ENCODE results near the gene PRPF6. TPM values are rescaled to one million over a fixed set of nuclear protein-coding genes. Genes with fewer than 3 reads are reported as not detected.
"Not testable (repeated sequence)": the region's sequence is repeated elsewhere in the genome, so short reads cannot be mapped to it uniquely, and the experiment has no call there.

Gene PRPF6
- total RNA-seq, 1 donor from 2014 or later = 71.9 TPM

GRCh38 chr20:63968136-63968927 lies 12.6 kb upstream of the PRPF6 start:
- H3K4me1 Mint-ChIP-seq (ENCODE audit: unreplicated experiment) = peaks cover 8% of the 10 kb centered on the region
- DNase-seq (ENCODE audit: extremely low spot score, unreplicated experiment) = no peak
- H3K27me3 Mint-ChIP-seq (ENCODE audit: unreplicated experiment) = no peaks in the 10 kb centered on the region
- H3K27ac Mint-ChIP-seq (ENCODE audit: unreplicated experiment) = peak overlapping the region; percentile 74
- H3K36me3 Mint-ChIP-seq (ENCODE audit: unreplicated experiment) = peaks cover 2% of the 10 kb centered on the region
- peak overlapping the region; percentile 78 for H3K4me3 Mint-ChIP-seq (ENCODE audit: unreplicated experiment)
- no peaks in the 10 kb centered on the region for H3K9me3 Mint-ChIP-seq (ENCODE audit: unreplicated experiment)
- no peak for TF ChIP-seq CTCF (IDR thresholded peaks at IDR 0.05)

- Mint-ChIP-seq H3K27me3 (ENCODE audit: unreplicated experiment) (no peaks in the 10 kb centered on the region), H3K4me1 (ENCODE audit: unreplicated experiment) (peaks cover 15% of the 10 kb centered on the region), H3K36me3 (ENCODE audit: unreplicated experiment) (peaks cover 2% of the 10 kb centered on the region), H3K9me3 (ENCODE audit: unreplicated experiment) (no peaks in the 10 kb centered on the region), H3K27ac (ENCODE audit: unreplicated experiment) (peak overlapping the region; percentile 74), H3K4me3 (ENCODE audit: unreplicated experiment) (peak overlapping the region; percentile 78)
- TF ChIP-seq CTCF (IDR thresholded peaks at IDR 0.05) = no peak
- no peak for DNase-seq (ENCODE audit: extremely low spot score, unreplicated experiment)
Observed at GRCh38 chr20:63968928-63969760, 11.8 kb upstream of the PRPF6 start.

GRCh38 chr20:63969838-63970713 lies 10.9 kb upstream of the PRPF6 start, which contains the start of gene ZNF512B:
Gene ZNF512B, minus strand, starts transcription at chr20:63969930. Its CDS starts 1,980 bp downstream, at chr20:63967950.
- peak; percentile 88 for DNase-seq (ENCODE audit: extremely low spot score, unreplicated experiment)
- peak within 1 kb of the TSS; percentile 74 for H3K27ac Mint-ChIP-seq (ENCODE audit: unreplicated experiment)
- H3K4me1 Mint-ChIP-seq (ENCODE audit: unreplicated experiment) = peaks cover 22% of the 10 kb centered on the region
- no peak for TF ChIP-seq CTCF (IDR thresholded peaks at IDR 0.05)
- H3K36me3 Mint-ChIP-seq (ENCODE audit: unreplicated experiment) = peaks cover 2% of the 10 kb centered on the region
- H3K9me3 Mint-ChIP-seq (ENCODE audit: unreplicated experiment) = no peaks in the 10 kb centered on the region
- no peaks in the 10 kb centered on the region for H3K27me3 Mint-ChIP-seq (ENCODE audit: unreplicated experiment)
- H3K4me3 Mint-ChIP-seq (ENCODE audit: unreplicated experiment) = peak within 1 kb of the TSS; percentile 78

GRCh38 chr20:63970714-63971431 lies 10.1 kb upstream of the PRPF6 start:
- no peaks in the 10 kb centered on the region for H3K9me3 Mint-ChIP-seq (ENCODE audit: unreplicated experiment)
- peaks cover 22% of the 10 kb centered on the region for H3K4me1 Mint-ChIP-seq (ENCODE audit: unreplicated experiment)
- peaks cover 2% of the 10 kb centered on the region for H3K36me3 Mint-ChIP-seq (ENCODE audit: unreplicated experiment)
- no peaks in the 10 kb centered on the region for H3K27me3 Mint-ChIP-seq (ENCODE audit: unreplicated experiment)
- no peak overlapping the region for H3K27ac Mint-ChIP-seq (ENCODE audit: unreplicated experiment)
- no peak for DNase-seq (ENCODE audit: extremely low spot score, unreplicated experiment)
- TF ChIP-seq CTCF (IDR thresholded peaks at IDR 0.05) = no peak
- peak overlapping the region; percentile 59 for H3K4me3 Mint-ChIP-seq (ENCODE audit: unreplicated experiment)

GRCh38 chr20:63971960-63972311 lies 9.0 kb upstream of the PRPF6 start:
- not testable (repeated sequence) for DNase-seq (ENCODE audit: extremely low spot score, unreplicated experiment); H3K9me3 Mint-ChIP-seq (ENCODE audit: unreplicated experiment); H3K27ac Mint-ChIP-seq (ENCODE audit: unreplicated experiment); H3K27me3 Mint-ChIP-seq (ENCODE audit: unreplicated experiment); H3K36me3 Mint-ChIP-seq (ENCODE audit: unreplicated experiment); H3K4me3 Mint-ChIP-seq (ENCODE audit: unreplicated experiment)
- H3K4me1 Mint-ChIP-seq (ENCODE audit: unreplicated experiment) = peaks cover 29% of the 10 kb centered on the region
